ENCODE measurements around the gene APBB2.
A peak's percentile ranks its signal among the peaks of the same experiment; 100 is the strongest.
"Not testable (repeated sequence)": the region's sequence is repeated elsewhere in the genome, so short reads cannot be mapped to it uniquely, and the experiment has no call there.

APBB2 gene

DNA sequence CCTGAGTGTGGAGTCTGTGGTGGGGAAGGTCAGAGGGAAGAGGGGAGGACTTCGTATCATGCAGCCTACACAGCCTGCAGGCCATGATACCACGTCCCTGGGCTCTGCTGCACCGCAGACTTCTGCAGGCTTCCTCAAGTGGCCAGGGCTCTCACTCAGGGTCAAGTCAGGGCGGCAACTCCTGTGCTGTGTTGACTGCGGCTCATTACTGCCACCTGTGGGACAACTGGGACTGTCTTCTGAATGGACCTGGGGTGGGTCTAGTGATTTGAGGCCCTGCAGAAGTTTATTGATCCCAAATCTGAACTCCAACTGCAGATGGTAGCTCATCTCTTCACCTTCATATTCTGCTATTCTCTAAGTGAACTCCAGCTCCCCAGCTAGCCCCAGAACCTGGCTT, 297.5 kb downstream of the APBB2 start:
- peak in 1 of 2 donors; percentile 45 for DNase-seq (ENCODE audit: low read depth in 1 of 2, low spot score in 1 of 2)

- no peak for DNase-seq (ENCODE audit: low read depth in 1 of 2, low spot score in 1 of 2)
These were observed 298.2 kb downstream of the APBB2 start for GRCh38 chr4:40916218-40916555.

DNA sequence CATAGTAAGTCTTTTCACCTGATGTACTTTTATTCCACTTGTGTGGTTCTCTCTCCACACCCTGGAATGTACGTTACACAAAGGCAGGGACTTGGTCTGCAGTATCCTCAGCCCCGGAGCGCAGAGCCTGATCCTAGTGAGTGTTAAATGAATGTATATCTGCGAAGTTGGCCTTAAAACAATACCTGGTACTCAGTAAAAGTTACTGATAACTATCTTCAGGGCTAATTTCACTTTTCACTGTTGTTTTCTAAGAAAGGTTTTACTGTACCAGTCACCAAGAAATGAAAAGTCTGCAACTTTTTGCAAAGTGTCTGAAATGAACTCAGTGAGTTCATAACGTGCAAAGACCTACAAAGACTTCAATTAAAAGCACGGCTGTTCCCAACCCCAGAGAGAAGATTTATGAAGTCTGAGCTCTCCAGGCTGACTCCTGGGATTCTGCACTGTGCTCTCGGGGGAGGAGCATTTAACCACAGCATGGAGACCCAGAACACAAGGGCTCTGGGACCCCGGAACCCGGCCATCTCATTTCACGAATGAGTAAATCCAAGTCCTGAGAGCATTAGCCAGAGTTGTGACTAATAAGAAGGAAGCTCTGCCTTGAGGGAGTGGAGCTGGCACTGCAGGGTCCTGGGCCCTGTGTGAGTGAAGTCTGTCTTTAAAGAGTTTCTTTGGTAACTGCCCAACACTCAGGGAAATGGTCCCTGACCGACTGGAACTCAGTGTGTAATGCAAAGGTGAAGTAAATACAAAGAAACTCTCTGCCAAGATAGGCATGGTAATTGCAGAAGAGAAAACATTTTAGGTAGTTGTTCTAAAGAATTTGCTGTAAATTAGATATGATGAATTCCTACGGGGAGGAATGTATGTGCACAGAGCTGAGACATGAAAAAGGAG, 298.8 kb downstream of the APBB2 start:
- DNase-seq (ENCODE audit: low read depth in 1 of 2, low spot score in 1 of 2), result no peak

DNA sequence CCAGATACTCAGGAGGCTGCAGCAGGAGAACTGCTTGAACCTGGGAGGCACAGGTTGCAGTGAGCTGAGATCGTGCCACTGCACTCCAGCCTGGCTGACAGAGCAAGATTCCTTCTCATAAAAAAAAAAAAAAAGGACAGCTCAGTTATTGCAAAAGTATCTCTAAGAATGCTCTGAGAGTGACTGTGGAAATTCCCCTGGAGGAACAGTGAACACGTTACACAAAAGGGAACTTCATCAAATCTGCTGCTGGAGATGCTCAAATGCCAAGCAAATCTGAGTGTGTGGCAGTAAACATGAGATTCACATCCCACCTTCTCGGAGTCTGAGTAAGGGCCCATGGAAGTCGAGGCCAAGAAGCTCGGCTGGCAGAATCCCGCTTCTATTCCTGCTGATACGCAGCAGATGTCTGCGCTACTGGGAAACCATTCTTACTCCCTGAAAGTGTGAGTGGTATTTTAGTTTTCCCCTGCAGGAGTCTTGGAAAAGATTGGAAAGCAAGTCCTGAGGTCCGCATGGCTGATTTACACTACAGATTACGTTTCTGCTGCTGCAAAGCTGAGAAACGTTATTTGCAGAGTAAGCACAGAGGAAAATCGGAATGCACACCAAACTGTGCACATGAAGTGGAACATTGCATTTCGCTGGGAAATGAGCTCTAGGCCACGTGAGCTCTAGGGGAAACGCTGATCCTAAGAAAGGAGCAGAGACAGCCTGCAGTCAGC, 301.7 kb downstream of the APBB2 start:
- no peak for DNase-seq (ENCODE audit: low read depth in 1 of 2, low spot score in 1 of 2)

DNA sequence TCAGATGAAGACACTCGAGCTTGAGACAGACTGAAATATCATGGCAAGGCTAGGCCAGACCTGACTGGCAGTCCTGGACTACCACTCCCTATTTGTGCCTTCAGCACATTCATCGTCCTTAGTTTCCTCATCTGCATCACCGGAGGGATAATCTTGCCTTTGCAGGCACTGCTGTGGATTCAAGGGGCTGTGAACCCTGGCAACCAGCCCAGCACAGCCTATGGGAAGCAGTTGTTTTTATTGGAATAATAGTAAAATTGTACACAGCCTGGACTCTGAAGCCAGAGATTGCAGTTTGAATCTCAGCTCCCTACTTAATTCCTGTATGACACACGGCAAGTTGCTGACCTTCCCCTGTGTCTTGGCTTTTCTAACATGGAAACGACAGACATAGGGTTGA, 303.6 kb downstream of the APBB2 start:
- DNase-seq (ENCODE audit: low read depth in 1 of 2, low spot score in 1 of 2), result no peak

DNA sequence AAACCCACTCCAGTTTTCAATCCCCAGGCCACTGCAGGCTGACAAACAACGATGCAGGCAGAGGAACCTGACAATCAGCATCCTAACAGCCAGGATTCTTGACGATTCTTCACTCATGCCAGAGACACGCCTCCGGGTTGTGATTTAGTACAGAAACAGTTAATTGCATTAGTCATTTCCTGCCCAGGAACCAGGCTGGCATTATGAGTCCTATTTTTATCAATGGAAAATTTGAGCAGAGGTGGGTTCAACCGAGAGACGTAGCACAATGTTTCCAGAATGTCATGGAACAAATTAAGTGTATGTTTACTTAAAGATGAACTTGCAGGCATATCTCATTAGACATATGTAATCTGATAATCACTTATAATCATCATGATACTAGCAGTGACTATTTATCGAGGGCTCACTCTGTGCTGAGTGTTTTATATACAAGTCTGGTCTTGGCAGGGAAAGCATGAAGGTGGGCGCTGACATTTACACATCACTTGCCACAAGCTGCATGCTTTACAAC, 304.9 kb downstream of the APBB2 start:
- DNase-seq (ENCODE audit: low read depth in 1 of 2, low spot score in 1 of 2), result peak in 1 of 2 donors; percentile 72

DNA sequence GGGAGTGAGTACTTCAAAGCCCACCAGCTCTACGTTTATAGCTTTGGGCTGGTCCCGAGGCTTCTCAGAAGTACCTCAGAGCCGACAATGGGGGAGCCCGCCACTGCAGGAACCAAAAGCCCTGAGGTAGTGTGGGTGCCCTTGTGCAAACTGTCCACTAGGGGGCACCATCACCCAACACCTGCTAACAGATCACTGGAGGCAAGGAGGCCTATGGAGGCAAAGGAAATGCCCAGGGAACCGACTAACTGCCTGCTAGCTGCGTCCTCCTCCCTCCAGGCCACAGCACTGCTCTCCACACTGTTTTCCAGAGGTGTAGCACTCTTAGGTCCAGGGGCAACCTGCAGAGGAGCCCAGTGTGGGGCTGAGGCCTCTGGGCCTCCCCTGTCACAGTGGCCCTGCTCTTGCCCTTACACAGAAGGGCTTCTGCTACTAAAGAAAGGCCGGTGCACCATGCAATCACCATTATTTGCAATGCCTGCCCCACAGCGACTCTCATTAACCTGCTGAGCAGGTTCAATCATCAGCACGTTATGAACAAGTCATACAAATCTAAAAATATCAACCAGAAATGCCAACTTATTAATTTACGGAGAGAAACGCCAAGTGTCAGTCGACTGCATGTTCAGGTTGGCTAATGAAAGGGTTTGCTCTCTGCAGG, 305.5 kb downstream of the APBB2 start:
- DNase-seq (ENCODE audit: low read depth in 1 of 2, low spot score in 1 of 2), result peak; percentile 49 to 76

DNA sequence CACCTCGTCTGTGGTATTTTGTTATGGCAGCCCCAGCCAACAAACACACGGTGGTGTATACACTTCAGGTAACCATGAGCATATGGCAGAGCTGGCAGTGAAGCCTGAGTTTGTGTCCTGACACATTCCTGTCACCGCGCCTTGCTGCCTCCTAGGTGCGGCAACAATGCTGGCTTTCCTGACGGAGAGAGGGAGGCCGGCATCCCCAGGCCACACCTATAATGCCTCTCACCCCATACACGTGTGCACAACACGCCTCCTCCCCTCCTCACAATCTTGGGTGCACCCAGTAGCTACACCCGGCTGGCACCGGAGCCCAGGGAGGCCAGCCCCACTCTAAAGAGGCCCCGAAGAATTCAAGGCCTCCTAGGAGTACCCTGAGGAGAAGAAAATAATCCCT, 306.0 kb downstream of the APBB2 start:
- DNase-seq (ENCODE audit: low read depth in 1 of 2, low spot score in 1 of 2), result no peak

DNA sequence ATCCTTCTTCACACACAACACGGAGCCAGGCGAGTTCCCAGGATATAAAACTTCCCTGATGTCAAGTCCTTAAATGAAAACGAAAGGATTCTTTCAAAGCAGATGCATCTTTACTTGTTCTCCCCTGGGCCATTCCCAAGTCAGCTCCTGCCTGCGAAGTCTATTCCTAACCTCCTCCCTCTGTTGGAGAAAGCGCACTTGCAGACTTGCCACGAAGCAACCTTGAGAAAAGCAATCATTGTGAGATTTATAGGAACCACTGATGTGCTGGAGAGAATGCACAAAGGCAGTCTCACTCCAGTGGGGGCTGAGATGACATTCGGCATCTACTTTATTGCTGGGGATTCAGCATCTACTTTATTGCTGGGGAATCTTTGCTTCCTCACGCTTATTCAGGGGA, 308.9 kb downstream of the APBB2 start:
- DNase-seq (ENCODE audit: low read depth in 1 of 2, low spot score in 1 of 2), result no peak

DNA sequence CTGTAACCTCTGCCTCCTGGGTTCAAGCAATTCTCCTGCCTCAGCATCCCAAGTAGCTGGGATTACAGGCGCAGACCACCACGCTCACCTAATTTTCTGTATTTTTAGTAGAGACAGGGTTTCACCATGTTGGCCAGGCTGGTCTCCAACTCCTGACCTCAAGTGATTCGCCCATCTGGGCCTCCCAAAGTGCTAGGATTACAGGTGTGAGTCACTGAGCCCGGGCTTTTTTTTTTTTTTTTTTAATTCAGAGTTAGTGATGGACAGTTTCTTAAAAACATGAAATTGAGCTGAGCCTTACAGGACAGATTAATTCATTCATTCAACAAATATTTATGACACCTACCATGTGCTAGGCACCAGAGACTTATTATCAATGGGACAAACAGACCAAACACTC, 313.8 kb downstream of the APBB2 start:
- not testable (repeated sequence) for DNase-seq (ENCODE audit: low read depth in 1 of 2, low spot score in 1 of 2)

DNA sequence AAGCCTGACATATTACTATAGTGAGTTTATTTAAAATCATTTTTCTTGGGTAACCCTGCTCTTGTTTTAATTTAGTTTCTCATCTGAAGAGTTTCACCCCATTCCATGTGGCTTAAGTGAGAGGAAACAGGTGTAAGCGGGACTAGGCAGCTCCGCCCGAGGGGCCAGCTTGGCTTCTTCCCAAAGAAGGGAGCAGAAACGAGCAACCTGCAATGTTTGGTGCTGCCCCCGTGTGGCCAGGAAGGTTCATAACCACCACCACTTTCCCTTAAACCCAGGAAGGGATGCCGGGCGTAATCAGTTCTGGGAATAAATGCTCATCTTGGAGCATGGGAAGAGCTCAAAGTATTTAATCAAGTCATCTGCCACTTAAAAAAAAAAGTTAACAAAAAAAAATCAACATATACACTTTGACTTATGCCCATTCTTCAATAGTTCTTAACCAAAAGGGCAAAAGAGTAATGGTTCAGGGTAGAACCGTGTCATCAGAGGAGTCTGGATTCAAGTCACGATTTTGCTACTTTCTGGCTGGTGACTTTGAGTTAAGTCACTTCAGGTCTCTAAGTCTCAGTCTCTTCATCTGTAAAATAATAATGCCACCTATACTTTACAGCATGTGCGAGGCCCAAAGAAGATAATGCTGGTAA, 316.7 kb downstream of the APBB2 start:
- DNase-seq (ENCODE audit: low read depth in 1 of 2, low spot score in 1 of 2), result peak; percentile 40 to 52

- no peak for DNase-seq (ENCODE audit: low read depth in 1 of 2, low spot score in 1 of 2)
These were observed 323.6 kb downstream of the APBB2 start for GRCh38 chr4:40890764-40891163.

- DNase-seq (ENCODE audit: low read depth in 1 of 2, low spot score in 1 of 2), result no peak
These were observed 324.1 kb downstream of the APBB2 start for GRCh38 chr4:40890199-40890598.

- DNase-seq (ENCODE audit: low read depth in 1 of 2, low spot score in 1 of 2), result no peak
These were observed 325.4 kb downstream of the APBB2 start for GRCh38 chr4:40888933-40889332.

GRCh38 chr4:40887764-40888131, 326.6 kb downstream of the APBB2 start:
- no peak for DNase-seq (ENCODE audit: low read depth in 1 of 2, low spot score in 1 of 2)

DNA sequence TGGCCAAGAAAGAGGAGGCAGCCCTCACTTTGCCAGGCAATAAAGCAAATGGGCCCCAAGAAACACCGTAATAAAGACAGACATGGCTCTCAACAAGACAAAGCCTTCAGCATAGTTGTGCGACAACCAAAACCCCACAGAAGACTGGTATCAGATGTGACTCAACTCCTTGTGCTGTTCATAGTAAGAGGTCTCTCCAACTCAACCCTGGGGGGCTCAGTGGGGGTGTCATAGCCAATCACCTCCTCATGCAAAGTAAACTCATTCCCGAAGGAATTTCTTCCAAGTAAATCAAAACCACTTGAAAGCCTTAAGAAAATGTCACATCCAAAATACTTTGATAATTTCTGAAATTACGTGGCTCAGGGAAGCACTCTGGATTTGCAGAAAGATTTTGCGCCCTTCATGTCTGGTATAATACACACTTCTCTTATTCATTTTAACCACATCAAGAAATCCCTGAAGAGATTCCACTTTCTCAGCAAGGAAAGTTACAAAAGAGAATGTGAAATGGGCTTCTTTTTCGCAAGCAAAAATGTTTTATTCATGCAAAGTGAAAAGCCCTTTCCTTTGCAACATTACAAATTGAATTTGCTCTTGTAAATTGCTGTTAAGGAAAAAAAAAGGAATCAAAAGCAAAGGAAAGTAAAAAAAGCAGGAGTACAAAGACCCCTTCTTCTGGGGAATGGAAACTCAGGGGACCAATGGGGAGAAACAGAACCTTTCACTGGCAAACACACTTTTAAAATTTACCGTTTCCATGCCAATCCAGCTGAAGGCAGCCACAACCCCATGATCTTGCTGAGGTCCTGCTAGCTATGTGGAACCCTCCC, 327.2 kb downstream of the APBB2 start:
- DNase-seq (ENCODE audit: low read depth in 1 of 2, low spot score in 1 of 2), result no peak

GRCh38 chr4:40881851-40882250, 332.5 kb downstream of the APBB2 start:
- DNase-seq (ENCODE audit: low read depth in 1 of 2, low spot score in 1 of 2), result no peak

DNA sequence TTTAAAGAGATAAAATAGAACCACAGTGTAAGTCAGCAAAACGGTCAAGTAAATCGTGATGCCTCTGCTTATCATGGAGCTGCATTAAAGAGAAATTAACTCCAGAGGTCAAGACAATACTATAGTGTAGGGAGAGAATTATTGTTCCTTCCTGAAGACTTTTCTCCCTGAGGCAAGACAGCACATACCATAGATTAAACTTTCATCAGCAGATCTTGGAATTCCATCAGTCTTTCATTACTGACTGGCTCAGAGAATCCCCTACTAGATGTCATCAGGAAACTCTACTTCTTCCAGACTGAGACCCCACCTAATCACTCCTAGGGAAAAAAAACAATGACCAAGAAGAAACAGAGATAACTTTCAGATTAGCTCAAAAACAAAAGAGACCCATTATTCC, 333.2 kb downstream of the APBB2 start:
- DNase-seq (ENCODE audit: low read depth in 1 of 2, low spot score in 1 of 2), result no peak

DNA sequence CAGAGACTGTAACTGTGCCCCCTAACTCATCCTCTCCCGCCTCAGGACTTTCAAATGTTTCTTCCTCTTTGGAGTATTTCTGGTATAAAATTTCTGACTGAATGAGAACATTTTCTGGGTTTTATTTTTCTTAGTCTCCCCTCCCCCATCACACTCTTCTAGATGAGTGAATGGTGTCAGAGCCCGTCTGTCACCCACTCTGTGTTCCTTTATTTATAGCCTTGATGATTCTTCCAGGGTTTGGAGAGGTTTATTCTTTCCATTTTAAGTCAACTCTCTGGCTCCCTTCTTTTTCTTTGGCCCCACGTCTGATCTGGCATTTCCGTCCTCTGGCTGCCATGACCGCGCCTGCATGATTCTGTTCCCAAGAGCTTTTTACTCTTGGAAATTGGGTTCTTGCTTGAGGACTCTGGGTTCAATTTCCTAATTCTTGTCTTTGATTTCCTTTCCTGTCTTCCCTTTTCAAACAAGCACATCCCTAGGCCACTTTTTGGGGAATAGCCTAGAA, 335.7 kb downstream of the APBB2 start:
- no peak for DNase-seq (ENCODE audit: low read depth in 1 of 2, low spot score in 1 of 2)

DNA sequence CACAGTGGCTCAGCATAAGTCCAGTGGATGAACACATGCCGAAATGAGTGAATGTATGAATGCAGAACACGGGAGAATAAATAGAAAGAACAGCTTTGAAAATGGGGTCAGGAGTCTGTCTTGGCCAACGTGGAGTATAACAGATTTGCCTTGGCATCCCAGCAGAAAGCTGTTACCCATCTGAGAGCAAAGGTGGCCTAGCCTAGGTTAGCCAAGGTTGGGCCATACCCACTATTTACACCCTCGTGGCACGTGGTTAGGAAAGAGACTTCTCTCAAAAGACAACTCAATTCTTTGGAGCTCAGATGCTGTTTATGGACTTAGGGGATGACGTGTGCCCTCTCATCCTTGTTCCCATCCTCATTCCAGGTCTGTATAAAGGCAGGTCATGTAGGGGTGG, 337.3 kb downstream of the APBB2 start:
- DNase-seq (ENCODE audit: low read depth in 1 of 2, low spot score in 1 of 2), result no peak
